ENCODE measurements around the gene HS6ST1. TPM values are rescaled to one million over a fixed set of nuclear protein-coding genes. Genes with fewer than 3 reads are reported as not detected.

Gene HS6ST1
- total and polyA plus RNA-seq, 7 donors = 13.6 to 90.9 (median 38.9) TPM

- intact Hi-C loops (cut with DNase I) = no loop called here
- peak in 1 of 2 donors; percentile 16 for DNase-seq
Measured at GRCh38 chr2:128277961-128278681, 40.5 kb downstream of the HS6ST1 start.

DNA sequence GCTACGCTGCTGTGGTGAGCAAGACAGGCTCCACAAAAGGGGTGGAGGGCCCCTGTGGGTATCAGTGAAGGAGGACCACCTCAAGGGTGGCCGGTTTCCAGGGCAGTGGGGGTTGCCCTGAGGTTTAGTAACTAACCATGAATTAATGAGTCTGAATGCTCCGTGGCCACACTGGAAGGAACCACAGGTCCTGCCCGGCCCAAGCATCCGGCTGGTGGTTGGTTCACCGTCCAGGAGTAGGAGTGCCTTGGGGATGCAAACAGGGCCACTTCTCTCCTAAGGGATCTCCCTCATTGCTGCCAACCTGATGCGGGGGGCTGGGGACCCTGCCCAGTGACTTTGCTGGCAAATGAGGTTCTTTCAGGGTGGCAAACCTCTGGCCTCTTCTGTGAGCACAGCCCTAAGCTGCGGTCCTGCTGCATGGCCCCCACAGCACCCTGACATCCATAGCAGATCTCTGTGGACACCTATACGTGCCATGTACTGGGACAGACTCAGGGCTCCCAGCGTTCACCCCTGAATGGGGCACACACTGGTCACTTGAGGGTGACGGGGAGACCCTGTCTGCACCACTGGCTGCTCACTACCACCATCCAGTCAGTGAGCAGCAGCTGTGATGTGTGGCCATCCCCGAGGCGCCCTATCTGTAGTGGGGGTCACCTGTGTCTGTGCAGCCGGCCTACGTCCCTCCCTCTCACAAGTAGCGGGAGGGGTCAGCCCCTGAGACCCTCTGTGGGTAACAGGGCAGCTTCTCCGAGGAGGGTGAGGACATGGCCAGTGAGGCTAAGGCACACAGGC lies 41.6 kb downstream of the HS6ST1 start:
- H3K36me3 ChIP-seq (ENCODE audit: insufficient read depth in 1 of 2, low read depth in 1 of 2) = peaks cover 0 to 14% of the 10 kb centered on the region in 2 donors
- no peak for TF ChIP-seq CTCF (IDR thresholded peaks at IDR 0.05)
- WGBS, 3 donors = 89 to 95% (median 92%) methylated on average over 17 of the region's 17 CpGs
- no peaks in the 10 kb centered on the region for H3K9me3 ChIP-seq
- H3K27me3 ChIP-seq (ENCODE audit: insufficient read depth in 3 of 3, low read length in 2 of 3) = no peaks in the 10 kb centered on the region
- ATAC-seq (no peak), DNase-seq (peak in 1 of 2 donors; percentile 38)
- H3K4me3 ChIP-seq = no peak overlapping the region
- H3K4me1 ChIP-seq = peaks cover 15% of the 10 kb centered on the region
- H3K27ac ChIP-seq = no peak overlapping the region
- intact Hi-C loops (cut with DNase I) = no loop called here

More at GRCh38 chr2:128277961-128278681, 40.5 kb downstream of the HS6ST1 start:
- Histone ChIP-seq H3K36me3 (ENCODE audit: insufficient read depth in 1 of 2, low read depth in 1 of 2) (peaks cover 0 to 14% of the 10 kb centered on the region in 2 donors), H3K27ac (no peak overlapping the region), H3K4me3 (no peak overlapping the region), H3K27me3 (ENCODE audit: insufficient read depth in 3 of 3, low read length in 2 of 3) (no peaks in the 10 kb centered on the region), H3K4me1 (peaks cover 26% of the 10 kb centered on the region), H3K9me3 (no peaks in the 10 kb centered on the region)
- no peak for ATAC-seq
- TF ChIP-seq CTCF (IDR thresholded peaks at IDR 0.05) = no peak
- WGBS, 3 donors = 89% methylated on average over 14 of the region's 14 CpGs

DNA sequence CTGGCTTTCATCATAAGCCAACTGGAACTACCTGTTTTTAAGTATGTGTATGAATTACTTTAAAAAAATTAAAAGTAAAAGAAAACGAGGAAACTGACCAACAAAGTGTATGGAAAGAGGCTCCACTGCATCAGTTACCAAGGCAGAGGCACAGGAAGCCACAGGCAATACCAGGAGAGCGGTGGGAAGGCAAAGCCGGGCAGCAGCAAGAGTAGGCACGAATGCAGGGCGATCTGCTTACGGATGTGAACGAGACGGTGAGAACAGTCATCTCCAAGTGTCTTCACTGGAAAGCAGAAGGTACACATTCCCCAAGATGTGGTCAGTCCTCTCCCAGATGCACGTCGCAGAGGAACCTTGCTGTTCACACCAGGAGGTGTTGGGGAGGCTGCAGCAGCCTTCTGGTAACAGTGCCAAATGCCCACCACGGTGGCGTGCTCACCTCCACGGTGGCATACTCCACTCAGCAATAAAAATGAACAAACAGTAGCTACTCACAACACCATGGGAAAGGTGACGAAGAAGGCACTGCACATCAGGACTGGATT lies 43.1 kb downstream of the HS6ST1 start:
- TF ChIP-seq CTCF (IDR thresholded peaks at IDR 0.05) = no peak
- DNase-seq (peak in 1 of 2 donors; percentile 26), ATAC-seq (no peak)
- Histone ChIP-seq H3K27me3 (ENCODE audit: insufficient read depth in 3 of 3, low read length in 2 of 3) (no peaks in the 10 kb centered on the region), H3K4me3 (no peak overlapping the region), H3K36me3 (ENCODE audit: insufficient read depth in 1 of 2, low read depth in 1 of 2) (peaks cover 0 to 14% of the 10 kb centered on the region in 2 donors), H3K4me1 (peaks cover under 1% of the 10 kb centered on the region), H3K9me3 (no peaks in the 10 kb centered on the region), H3K27ac (no peak overlapping the region)
- WGBS, 3 donors = 93 to 95% (median 94%) methylated on average over 14 of the region's 14 CpGs
- intact Hi-C loops (cut with DNase I) = no loop called here

DNA sequence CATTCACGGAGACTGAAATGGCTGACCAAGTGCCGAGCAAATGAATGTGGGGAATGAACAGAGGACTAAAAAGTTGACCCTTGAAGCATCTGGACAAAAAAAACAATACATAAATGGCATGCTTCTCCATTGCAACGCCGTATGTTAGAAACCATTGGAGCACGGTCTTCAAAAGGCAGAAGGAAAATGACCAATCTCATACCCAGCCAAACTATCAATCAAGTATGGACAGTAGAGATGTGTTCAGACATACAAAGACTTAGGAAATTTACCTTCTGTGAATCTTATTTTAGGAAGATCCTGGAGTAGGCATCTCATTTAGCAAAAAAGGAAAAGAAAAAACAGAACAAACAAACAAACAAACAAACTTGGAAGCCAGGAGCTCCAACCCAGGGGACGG lies 44.5 kb downstream of the HS6ST1 start:
- no peaks in the 10 kb centered on the region for H3K27me3 ChIP-seq (ENCODE audit: insufficient read depth in 3 of 3, low read length in 2 of 3)
- H3K27ac ChIP-seq = no peak overlapping the region
- no peak for TF ChIP-seq CTCF (IDR thresholded peaks at IDR 0.05)
- 97 to 99% (median 98%) methylated on average over 6 of the region's 6 CpGs for WGBS, 3 donors
- H3K9me3 ChIP-seq = no peaks in the 10 kb centered on the region
- ATAC-seq (no peak), DNase-seq (no peak)
- intact Hi-C loops (cut with DNase I) = no loop called here
- H3K4me3 ChIP-seq = no peak overlapping the region
- H3K4me1 ChIP-seq = no peaks in the 10 kb centered on the region
- peaks cover 0 to 14% of the 10 kb centered on the region in 2 donors for H3K36me3 ChIP-seq (ENCODE audit: insufficient read depth in 1 of 2, low read depth in 1 of 2)
